Osteocyte (in vitro differentiated cells): Measurements from ENCODE around the gene ACBD7. TPM values are rescaled to one million over a fixed set of nuclear protein-coding genes. Genes with fewer than 3 reads are reported as not detected.

Source experiments
- DNase-seq: peaks from one replicate; pipeline ENCODE4 v3.0.0; 2021; ENCODE audit warnings: mixed read lengths; ENCODE audit not compliant: unreplicated experiment; ENCODE audit errors: extremely low spot score
- H3K27ac Mint-ChIP-seq: one replicate; pipeline ENCODE4 v1.8.0; 2021; ENCODE audit warnings: mild to moderate bottlenecking, mixed read lengths; ENCODE audit not compliant: unreplicated experiment
- H3K27me3 Mint-ChIP-seq: one replicate; pipeline ENCODE4 v1.8.0; 2021; ENCODE audit warnings: mixed read lengths; ENCODE audit not compliant: unreplicated experiment
- H3K36me3 Mint-ChIP-seq: one replicate; pipeline ENCODE4 v1.8.0; 2021; ENCODE audit warnings: mixed read lengths; ENCODE audit not compliant: unreplicated experiment
- H3K4me1 Mint-ChIP-seq: one replicate; pipeline ENCODE4 v1.8.0; 2021; ENCODE audit warnings: mixed read lengths; ENCODE audit not compliant: unreplicated experiment
- H3K4me3 Mint-ChIP-seq: one replicate; pipeline ENCODE4 v1.8.0; 2021; ENCODE audit warnings: mild to moderate bottlenecking, moderate library complexity, mixed read lengths; ENCODE audit not compliant: unreplicated experiment
- H3K9me3 Mint-ChIP-seq: one replicate; pipeline ENCODE4 v1.8.0; 2021; ENCODE audit warnings: mixed read lengths; ENCODE audit not compliant: unreplicated experiment
- CTCF ChIP-seq: fragments of 200-600 bp; sonication (generic); IDR thresholded peaks from 2 replicates; pipeline ENCODE4 v1.5.0; 2021; ENCODE audit warnings: antibody characterized with exemption, mild to moderate bottlenecking, moderate library complexity
- total RNA-seq: library from RNA; stranded (reverse); gene quantifications from 2 replicates; pipeline ENCODE4 v1.2.1, GENCODE V29; 2021

Gene ACBD7
- total RNA-seq, 1 donor from 2014 or later = 0.86 TPM

- Mint-ChIP-seq H3K27ac (no peak overlapping the region), H3K36me3 (peaks cover 22% of the 10 kb centered on the region), H3K4me1 (no peaks in the 10 kb centered on the region), H3K27me3 (no peaks in the 10 kb centered on the region), H3K4me3 (no peak overlapping the region), H3K9me3 (no peaks in the 10 kb centered on the region)
- no peak for TF ChIP-seq CTCF
- DNase-seq = no peak
Measured at GRCh38 chr10:15120523-15120922, 31.9 kb upstream of the ACBD7 start.

- no peaks in the 10 kb centered on the region for H3K4me1 Mint-ChIP-seq
- H3K36me3 Mint-ChIP-seq = peaks cover 20% of the 10 kb centered on the region
- H3K27me3 Mint-ChIP-seq = no peaks in the 10 kb centered on the region
- no peak for TF ChIP-seq CTCF
- H3K27ac Mint-ChIP-seq = no peak overlapping the region
- no peak for DNase-seq
- no peaks in the 10 kb centered on the region for H3K9me3 Mint-ChIP-seq
- H3K4me3 Mint-ChIP-seq = no peak overlapping the region
Measured at GRCh38 chr10:15118615-15119014, 30.0 kb upstream of the ACBD7 start.

GRCh38 chr10:15116225-15116624, 27.6 kb upstream of the ACBD7 start:
- no peak overlapping the region for H3K4me3 Mint-ChIP-seq
- no peak for DNase-seq
- H3K36me3 Mint-ChIP-seq = peaks cover 23% of the 10 kb centered on the region
- H3K27ac Mint-ChIP-seq = no peak overlapping the region
- no peaks in the 10 kb centered on the region for H3K4me1 Mint-ChIP-seq
- no peaks in the 10 kb centered on the region for H3K9me3 Mint-ChIP-seq
- no peaks in the 10 kb centered on the region for H3K27me3 Mint-ChIP-seq
- no peak for TF ChIP-seq CTCF

GRCh38 chr10:15113766-15114165, 25.2 kb upstream of the ACBD7 start:
- no peak overlapping the region for H3K4me3 Mint-ChIP-seq
- no peak for DNase-seq
- no peak overlapping the region for H3K27ac Mint-ChIP-seq
- H3K27me3 Mint-ChIP-seq = no peaks in the 10 kb centered on the region
- H3K4me1 Mint-ChIP-seq = no peaks in the 10 kb centered on the region
- H3K9me3 Mint-ChIP-seq = no peaks in the 10 kb centered on the region
- TF ChIP-seq CTCF = no peak
- peaks cover 13% of the 10 kb centered on the region for H3K36me3 Mint-ChIP-seq

- H3K9me3 Mint-ChIP-seq = no peaks in the 10 kb centered on the region
- H3K27ac Mint-ChIP-seq = no peak overlapping the region
- DNase-seq = no peak
- peaks cover 5% of the 10 kb centered on the region for H3K4me1 Mint-ChIP-seq
- H3K27me3 Mint-ChIP-seq = no peaks in the 10 kb centered on the region
- no peak for TF ChIP-seq CTCF
- H3K36me3 Mint-ChIP-seq = peaks cover 17% of the 10 kb centered on the region
- H3K4me3 Mint-ChIP-seq = no peak overlapping the region
Measured at GRCh38 chr10:15112657-15113056, 24.1 kb upstream of the ACBD7 start.
